Measurements from ENCODE around the gene LAMB3. TPM values are rescaled to one million over a fixed set of nuclear protein-coding genes. Genes with fewer than 3 reads are reported as not detected.

LAMB3 gene
- total and polyA plus RNA-seq, 7 experiments from 2014 or later = 0.11 to 5.7 (median 0.62) TPM

DNA sequence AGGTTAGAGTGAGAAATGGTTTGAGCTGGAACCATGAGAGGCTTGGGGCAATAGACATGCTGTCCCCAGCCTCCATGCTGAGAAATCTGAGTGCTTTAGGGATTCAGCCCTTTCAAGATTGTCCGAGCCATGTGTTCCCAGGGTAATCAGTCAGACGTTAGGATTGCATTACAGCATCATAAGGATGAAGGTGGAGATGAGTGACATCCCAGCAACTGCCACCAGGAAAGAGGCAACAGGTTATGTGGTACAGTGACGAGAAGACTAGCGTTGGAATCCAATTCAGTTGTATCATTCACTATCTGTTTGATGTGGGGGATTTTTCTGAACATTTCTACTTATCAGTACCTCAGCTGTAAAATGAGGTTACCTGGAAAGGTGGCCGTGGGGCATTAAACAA, 67.0 kb downstream of the LAMB3 start:
- CTCF ChIA-PET = interaction anchor here (0.6 to 0.9 kb wide), 2 partner anchors 8 to 14 kb away, joined by 3 read pairs; no protein-coding TSS in a partner anchor
- DNase-seq = no peak
- intact Hi-C loops (cut with micrococcal nuclease) = no loop called here

DNA sequence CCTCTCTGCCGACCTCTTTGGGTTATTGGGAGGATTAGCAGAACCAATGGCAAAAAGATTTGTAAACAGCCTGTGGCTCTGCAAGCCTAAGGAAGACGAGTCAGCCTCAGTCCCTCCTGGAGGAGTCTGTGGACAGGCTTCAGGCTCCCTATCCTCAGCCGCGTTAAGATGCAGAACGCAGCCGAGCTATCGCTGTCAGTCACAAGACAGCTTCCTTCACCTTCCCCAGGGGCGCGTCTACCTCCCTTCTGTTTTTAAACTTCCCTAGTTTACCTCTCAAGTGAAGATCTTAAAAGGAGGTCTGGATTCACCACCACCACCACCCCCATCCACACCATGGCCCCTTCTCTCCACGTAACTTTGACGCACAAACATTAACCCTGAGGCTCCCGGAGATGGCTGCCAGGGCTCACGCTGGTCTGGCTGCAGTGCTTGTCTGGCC, 68.0 kb downstream of the LAMB3 start:
- DNase-seq (no peak), ATAC-seq (no peak)
- H3K4me1 Mint-ChIP-seq = peaks cover 0 to 12% (median 0%) of the 10 kb centered on the region in 7 donors
- POLR2A ChIA-PET = no interaction called here
- no peak overlapping the region for H3K27ac Mint-ChIP-seq
- peaks cover 4 to 22% (median 17%) of the 10 kb centered on the region in 5 donors for H3K27me3 Mint-ChIP-seq
- Histone ChIP-seq H3K4me3 (ENCODE audit: low read length) (no peak overlapping the region), H3K27me3 (ENCODE audit: control insufficient read depth in 2 of 2, insufficient read depth in 2 of 2, low read length in 2 of 2) (no peaks in the 10 kb centered on the region), H3K4me1 (ENCODE audit: control insufficient read depth in 2 of 2, insufficient read depth in 2 of 2, low read length in 2 of 2) (no peaks in the 10 kb centered on the region), H3K9me3 (ENCODE audit: control insufficient read depth in 2 of 3, low read length in 3 of 3) (no peaks in the 10 kb centered on the region), H3K36me3 (ENCODE audit: control insufficient read depth in 2 of 3, insufficient read depth in 3 of 3, low read length in 3 of 3) (no peaks in the 10 kb centered on the region), H3K27ac (ENCODE audit: low read depth, low read length) (no peak overlapping the region)
- intact Hi-C loops (cut with micrococcal nuclease) = no loop called here
- no peaks in the 10 kb centered on the region for H3K9me3 Mint-ChIP-seq
- no peak overlapping the region for H3K4me3 Mint-ChIP-seq
- H3K36me3 Mint-ChIP-seq = peaks cover 0 to 3% (median 0%) of the 10 kb centered on the region in 5 donors
- CTCF ChIA-PET = interaction anchor here (1.4 kb wide), 1 partner anchor 164 kb away, joined by 4 read pairs; no protein-coding TSS in a partner anchor

More for the DNA sequence above, 67.0 kb downstream of the LAMB3 start:
- no peak for ATAC-seq
- Histone ChIP-seq H3K27me3 (ENCODE audit: control insufficient read depth in 2 of 2, insufficient read depth in 2 of 2, low read length in 2 of 2) (no peaks in the 10 kb centered on the region), H3K36me3 (ENCODE audit: control insufficient read depth in 2 of 3, insufficient read depth in 3 of 3, low read length in 3 of 3) (no peaks in the 10 kb centered on the region), H3K9me3 (ENCODE audit: control insufficient read depth in 2 of 3, low read length in 3 of 3) (no peaks in the 10 kb centered on the region), H3K27ac (ENCODE audit: low read depth, low read length) (no peak overlapping the region), H3K4me1 (ENCODE audit: control insufficient read depth in 2 of 2, insufficient read depth in 2 of 2, low read length in 2 of 2) (no peaks in the 10 kb centered on the region), H3K4me3 (ENCODE audit: low read length) (no peak overlapping the region)
- POLR2A ChIA-PET = no interaction called here
- H3K36me3 Mint-ChIP-seq = peaks cover 0 to 3% (median 0%) of the 10 kb centered on the region in 5 donors
- H3K27ac Mint-ChIP-seq = no peak overlapping the region
- peaks cover 0 to 12% (median 0%) of the 10 kb centered on the region in 7 donors for H3K4me1 Mint-ChIP-seq
- peaks cover 5 to 22% (median 21%) of the 10 kb centered on the region in 5 donors for H3K27me3 Mint-ChIP-seq
- H3K9me3 Mint-ChIP-seq = no peaks in the 10 kb centered on the region
- H3K4me3 Mint-ChIP-seq = no peak overlapping the region

DNA sequence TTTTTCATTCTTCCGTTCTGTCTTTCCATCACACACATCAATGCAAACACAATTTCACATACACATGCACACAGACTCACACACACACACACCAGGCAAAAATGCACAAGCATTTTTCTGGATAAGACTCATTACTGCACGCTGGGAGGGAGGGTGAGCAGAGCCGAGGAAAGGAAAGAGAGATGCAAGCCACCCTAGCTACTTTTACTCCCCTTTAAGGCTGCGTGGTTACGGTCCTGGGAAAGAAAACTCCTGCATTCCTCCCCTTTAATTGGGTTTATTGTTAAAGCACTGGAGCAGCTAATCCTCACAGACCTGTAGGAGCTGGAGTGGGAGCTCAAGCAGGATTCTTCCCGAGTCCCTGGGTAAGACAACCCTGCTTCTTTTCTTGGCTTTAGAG, 68.8 kb downstream of the LAMB3 start, which contains the start of gene CAMK1G:
Gene CAMK1G (plus strand): TSS at position 307 of the 400 bp plus-strand sequence. CDS start 11,270 bp downstream, outside the sequence.
- ChIA-PET CTCF (interaction anchor here (0.6 to 1.9 kb wide), 4 partner anchors 9 to 165 kb away, joined by 3 to 6 read pairs (median 4); no protein-coding TSS in a partner anchor), POLR2A (no interaction called here)
- DNase-seq = no peak
- H3K9me3 ChIP-seq (ENCODE audit: control insufficient read depth in 2 of 3, low read length in 3 of 3) = no peaks in the 10 kb centered on the region
- Mint-ChIP-seq H3K9me3 (no peaks in the 10 kb centered on the region), H3K27ac (no peak within 1 kb of the TSS), H3K4me3 (no peak within 1 kb of the TSS), H3K27me3 (peaks cover 4 to 22% (median 17%) of the 10 kb centered on the region in 5 donors), H3K36me3 (peaks cover 0 to 3% (median 0%) of the 10 kb centered on the region in 5 donors), H3K4me1 (peaks cover 0 to 12% (median 0%) of the 10 kb centered on the region in 7 donors)
- no peak within 1 kb of the TSS for H3K27ac ChIP-seq (ENCODE audit: low read depth, low read length)
- no peak within 1 kb of the TSS for H3K4me3 ChIP-seq (ENCODE audit: low read length)
- H3K36me3 ChIP-seq (ENCODE audit: control insufficient read depth in 2 of 3, insufficient read depth in 3 of 3, low read length in 3 of 3) = no peaks in the 10 kb centered on the region
- no peaks in the 10 kb centered on the region for H3K27me3 ChIP-seq (ENCODE audit: control insufficient read depth in 2 of 2, insufficient read depth in 2 of 2, low read length in 2 of 2)
- no peak for ATAC-seq
- H3K4me1 ChIP-seq (ENCODE audit: control insufficient read depth in 2 of 2, insufficient read depth in 2 of 2, low read length in 2 of 2) = no peaks in the 10 kb centered on the region
- intact Hi-C loops (cut with micrococcal nuclease) = no loop called here

DNA sequence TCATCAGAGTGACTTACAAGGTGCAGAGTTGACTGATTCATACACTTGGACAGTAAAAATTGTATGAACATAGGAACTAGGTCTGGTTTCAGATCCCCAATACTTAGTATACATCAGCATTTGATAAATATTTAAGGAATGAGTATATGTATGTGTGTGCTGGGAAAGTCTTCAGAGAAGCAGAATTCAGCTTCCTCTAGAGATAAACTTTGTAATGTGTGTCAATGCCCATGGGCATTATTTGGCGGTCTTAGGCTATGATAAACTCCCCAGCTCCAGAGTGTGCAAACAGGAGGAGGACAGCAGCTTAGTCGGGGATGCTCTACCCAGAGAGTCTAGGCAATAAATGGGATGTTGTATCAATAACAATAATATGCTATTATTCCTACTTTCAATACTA, 71.6 kb downstream of the LAMB3 start:
- CTCF ChIA-PET = interaction anchor here (1.5 to 1.6 kb wide), 2 partner anchors 11 to 113 kb away, joined by 3 to 6 read pairs; no protein-coding TSS in a partner anchor

DNA sequence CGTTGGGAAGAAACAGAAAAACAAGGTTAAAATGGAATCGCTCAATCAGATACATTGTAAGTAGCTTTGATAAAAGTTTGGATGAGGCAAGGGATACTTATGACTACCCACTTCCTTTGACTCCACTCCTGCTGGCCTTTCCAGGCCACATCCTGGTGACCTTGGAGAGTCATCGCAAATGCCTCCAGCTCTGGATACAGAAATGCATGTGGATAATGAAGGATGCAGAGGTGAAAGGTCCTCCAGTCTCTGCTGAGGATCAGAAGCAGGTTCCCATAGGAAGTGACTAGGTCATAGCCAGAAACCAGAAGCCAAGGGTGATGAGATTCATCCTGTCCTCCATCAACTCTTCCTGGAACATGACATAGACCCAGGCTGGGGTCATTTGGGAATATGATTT, 74.9 kb downstream of the LAMB3 start:
- H3K36me3 ChIP-seq (ENCODE audit: control insufficient read depth in 2 of 3, insufficient read depth in 3 of 3, low read length in 3 of 3) = no peaks in the 10 kb centered on the region
- Mint-ChIP-seq H3K4me3 (no peak overlapping the region), H3K4me1 (peaks cover 0 to 6% (median 0%) of the 10 kb centered on the region in 7 donors), H3K27me3 (peaks cover 0 to 30% (median 5%) of the 10 kb centered on the region in 5 donors), H3K36me3 (no peaks in the 10 kb centered on the region), H3K27ac (no peak overlapping the region), H3K9me3 (no peaks in the 10 kb centered on the region)
- POLR2A ChIA-PET = no interaction called here
- intact Hi-C loops (cut with micrococcal nuclease) = loop anchor here in 1 of 2 donors (5.0 kb wide), 1 partner anchor 250 kb away; the partner anchor contains the start of gene UTP25
- CTCF ChIA-PET = interaction anchor here (0.8 to 2.1 kb wide), 8 partner anchors 8 to 250 kb away, joined by 3 to 12 read pairs (median 3); partner anchors contain the start of gene UTP25
- H3K27me3 ChIP-seq (ENCODE audit: control insufficient read depth in 2 of 2, insufficient read depth in 2 of 2, low read length in 2 of 2) = no peaks in the 10 kb centered on the region
- no peaks in the 10 kb centered on the region for H3K9me3 ChIP-seq (ENCODE audit: control insufficient read depth in 2 of 3, low read length in 3 of 3)
- DNase-seq = no peak
- H3K4me3 ChIP-seq (ENCODE audit: low read length) = no peak overlapping the region
- H3K4me1 ChIP-seq (ENCODE audit: control insufficient read depth in 2 of 2, insufficient read depth in 2 of 2, low read length in 2 of 2) = no peaks in the 10 kb centered on the region
- no peak overlapping the region for H3K27ac ChIP-seq (ENCODE audit: low read depth, low read length)
- no peak for ATAC-seq

More for the DNA sequence above, 71.6 kb downstream of the LAMB3 start:
- Mint-ChIP-seq H3K27ac (no peak overlapping the region), H3K9me3 (no peaks in the 10 kb centered on the region), H3K36me3 (no peaks in the 10 kb centered on the region), H3K27me3 (peaks cover 0 to 9% (median 4%) of the 10 kb centered on the region in 5 donors), H3K4me1 (peaks cover 0 to 6% (median 2%) of the 10 kb centered on the region in 7 donors), H3K4me3 (no peak overlapping the region)
- H3K36me3 ChIP-seq (ENCODE audit: control insufficient read depth in 2 of 3, insufficient read depth in 3 of 3, low read length in 3 of 3) = no peaks in the 10 kb centered on the region
- H3K4me1 ChIP-seq (ENCODE audit: control insufficient read depth in 2 of 2, insufficient read depth in 2 of 2, low read length in 2 of 2) = no peaks in the 10 kb centered on the region
- H3K27me3 ChIP-seq (ENCODE audit: control insufficient read depth in 2 of 2, insufficient read depth in 2 of 2, low read length in 2 of 2) = no peaks in the 10 kb centered on the region
- no peak overlapping the region for H3K27ac ChIP-seq (ENCODE audit: low read depth, low read length)
- DNase-seq (no peak), ATAC-seq (no peak)
- no peak overlapping the region for H3K4me3 ChIP-seq (ENCODE audit: low read length)
- H3K9me3 ChIP-seq (ENCODE audit: control insufficient read depth in 2 of 3, low read length in 3 of 3) = no peaks in the 10 kb centered on the region
- intact Hi-C loops (cut with micrococcal nuclease) = no loop called here
- POLR2A ChIA-PET = no interaction called here

DNA sequence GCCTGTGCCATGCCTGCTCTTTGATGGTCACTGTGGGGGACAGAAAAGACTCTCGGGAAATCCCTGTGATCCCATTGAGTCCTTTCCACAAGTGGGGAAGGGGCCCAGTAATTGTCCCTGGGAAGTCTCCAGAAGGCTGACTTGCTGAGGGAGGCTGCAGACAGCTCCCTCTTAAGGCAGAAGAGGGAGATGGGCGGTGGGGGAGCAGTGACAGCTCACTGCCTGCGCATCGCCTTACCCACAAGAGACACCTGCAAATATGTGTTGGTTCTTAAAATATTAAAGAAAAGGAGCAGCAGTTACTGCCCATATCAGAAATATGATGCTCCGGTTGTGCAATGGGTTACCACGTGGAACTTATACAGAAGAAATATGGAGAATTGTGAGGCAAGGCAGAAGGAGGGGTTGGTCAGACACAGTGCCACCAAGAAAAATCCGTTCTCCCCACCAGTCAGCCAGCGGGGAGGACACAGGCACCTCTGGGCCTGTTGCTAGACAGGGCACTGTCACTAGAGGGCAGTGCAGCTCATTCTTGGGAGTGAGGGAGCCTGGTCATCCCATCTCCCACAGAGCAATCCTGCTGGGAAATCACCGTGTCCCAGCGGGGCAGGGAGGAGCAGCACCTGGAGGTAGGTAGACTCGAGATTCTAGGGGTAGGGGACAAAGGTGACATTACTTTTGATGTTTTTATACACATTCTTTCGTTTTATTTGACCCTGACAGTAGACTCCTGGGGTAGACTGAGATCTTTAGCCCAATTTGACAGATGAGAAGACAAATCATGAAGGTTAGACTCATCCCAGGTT, 75.6 kb downstream of the LAMB3 start:
- no peaks in the 10 kb centered on the region for H3K4me1 ChIP-seq (ENCODE audit: control insufficient read depth in 2 of 2, insufficient read depth in 2 of 2, low read length in 2 of 2)
- intact Hi-C loops (cut with micrococcal nuclease) = loop anchor here (1.0 to 5.0 kb wide), 5 partner anchors 51 to 251 kb away; partner anchors contain the start of gene UTP25 (in 1 of the 2)
- no peaks in the 10 kb centered on the region for H3K27me3 ChIP-seq (ENCODE audit: control insufficient read depth in 2 of 2, insufficient read depth in 2 of 2, low read length in 2 of 2)
- ChIA-PET POLR2A (no interaction called here), CTCF (interaction anchor here (0.6 to 2.1 kb wide), 12 partner anchors 9 to 251 kb away, joined by 3 to 12 read pairs (median 3); partner anchors contain the start of gene UTP25)
- H3K4me3 ChIP-seq (ENCODE audit: low read length) = no peak overlapping the region
- H3K4me1 Mint-ChIP-seq = peaks cover 0 to 6% (median 0%) of the 10 kb centered on the region in 7 donors
- ATAC-seq = peak; percentile 85
- peaks cover 0 to 37% (median 5%) of the 10 kb centered on the region in 5 donors for H3K27me3 Mint-ChIP-seq
- H3K9me3 Mint-ChIP-seq = no peaks in the 10 kb centered on the region
- H3K27ac Mint-ChIP-seq = no peak overlapping the region
- no peaks in the 10 kb centered on the region for H3K36me3 ChIP-seq (ENCODE audit: control insufficient read depth in 2 of 3, insufficient read depth in 3 of 3, low read length in 3 of 3)
- no peaks in the 10 kb centered on the region for H3K9me3 ChIP-seq (ENCODE audit: control insufficient read depth in 2 of 3, low read length in 3 of 3)
- H3K36me3 Mint-ChIP-seq = no peaks in the 10 kb centered on the region
- no peak overlapping the region for H3K27ac ChIP-seq (ENCODE audit: low read depth, low read length)
- DNase-seq = peak in 8 of 9 donors; percentile 29 to 77 (median 47)
- no peak overlapping the region for H3K4me3 Mint-ChIP-seq

Data from naive thymus-derived CD4-positive, alpha-beta T cell (primary cell).